ENCODE results near the gene ESRRA.

Gene ESRRA

DNA sequence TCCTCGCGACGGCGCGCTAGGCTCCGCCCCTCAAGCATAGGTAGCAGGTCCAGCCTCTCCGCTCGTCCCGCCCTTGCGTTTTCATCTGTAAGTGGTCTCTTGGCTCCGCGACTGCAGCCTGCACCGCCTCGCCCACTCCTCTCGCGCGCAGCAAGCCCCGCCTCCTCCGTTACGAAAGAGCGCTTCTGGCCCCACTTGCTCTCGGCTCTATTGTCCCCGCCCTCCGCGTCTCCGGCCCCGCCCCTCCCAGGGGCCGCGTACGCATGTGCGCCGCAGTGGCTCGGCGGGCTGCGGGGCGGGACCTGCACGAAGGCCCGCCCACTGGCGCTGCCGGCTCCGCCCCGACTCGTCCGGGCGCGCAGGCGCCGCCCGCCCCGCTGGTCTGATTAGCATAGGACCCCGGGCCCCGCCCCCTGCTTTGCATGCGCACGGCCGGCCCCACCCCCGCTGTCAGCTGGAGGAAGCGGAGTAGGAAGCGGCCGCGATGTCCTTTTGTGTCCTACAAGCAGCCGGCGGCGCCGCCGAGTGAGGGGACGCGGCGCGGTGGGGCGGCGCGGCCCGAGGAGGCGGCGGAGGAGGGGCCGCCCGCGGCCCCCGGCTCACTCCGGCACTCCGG is at the start of gene ESRRA:
ESRRA (plus strand) TSS at position 450 of the 616 bp plus-strand sequence. CDS start 1,656 bp downstream, outside the sequence.
- peak within 1 kb of the TSS; percentile 73 for H3K9ac ChIP-seq (ENCODE audit: low read length)
- H3K4me3 ChIP-seq (ENCODE audit: low read depth in 1 of 2, low read length in 2 of 2): peak within 1 kb of the TSS; percentile 78 to 83
- H3K9me3 ChIP-seq (ENCODE audit: low read length): no peaks in the 10 kb centered on the region
- H3K4me1 ChIP-seq (ENCODE audit: insufficient read depth, low read length): peaks cover 32% of the 10 kb centered on the region
- peaks cover 20 to 29% of the 10 kb centered on the region in 2 donors for H3K27me3 ChIP-seq (ENCODE audit: control insufficient read depth in 1 of 2, insufficient read depth in 2 of 2, low read length in 2 of 2)
- no peaks in the 10 kb centered on the region for H3K36me3 ChIP-seq (ENCODE audit: insufficient read depth, low read length)
- peak within 1 kb of the TSS; percentile 91 for H3K27ac ChIP-seq (ENCODE audit: low read depth, low read length)

DNA sequence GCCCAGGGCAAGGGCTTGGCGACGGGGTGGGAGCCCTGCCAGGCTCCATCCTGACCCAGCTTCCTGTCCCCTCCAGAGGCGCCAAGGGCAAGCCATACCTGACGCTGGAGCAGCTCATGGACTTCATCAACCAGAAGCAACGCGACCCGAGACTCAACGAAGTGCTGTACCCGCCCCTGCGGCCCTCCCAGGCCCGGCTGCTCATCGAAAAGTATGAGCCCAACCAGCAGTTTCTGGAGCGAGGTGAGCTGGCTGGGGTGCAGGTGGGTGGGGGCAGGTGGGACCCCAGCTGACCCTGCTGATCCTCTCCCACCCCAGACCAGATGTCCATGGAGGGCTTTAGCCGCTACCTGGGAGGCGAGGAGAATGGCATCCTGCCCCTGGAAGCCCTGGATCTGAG is 49.0 kb upstream of the ESRRA start:
- no peak overlapping the region for H3K9ac ChIP-seq (ENCODE audit: low read length)
- peaks cover 38% of the 10 kb centered on the region for H3K36me3 ChIP-seq (ENCODE audit: insufficient read depth, low read length)
- H3K4me3 ChIP-seq (ENCODE audit: low read depth in 1 of 2, low read length in 2 of 2): no peak overlapping the region
- H3K4me1 ChIP-seq (ENCODE audit: insufficient read depth, low read length): peaks cover 15% of the 10 kb centered on the region
- H3K27me3 ChIP-seq (ENCODE audit: control insufficient read depth in 1 of 2, insufficient read depth in 2 of 2, low read length in 2 of 2): no peaks in the 10 kb centered on the region
- H3K9me3 ChIP-seq (ENCODE audit: low read length): no peaks in the 10 kb centered on the region
- H3K27ac ChIP-seq (ENCODE audit: low read depth, low read length): no peak overlapping the region

DNA sequence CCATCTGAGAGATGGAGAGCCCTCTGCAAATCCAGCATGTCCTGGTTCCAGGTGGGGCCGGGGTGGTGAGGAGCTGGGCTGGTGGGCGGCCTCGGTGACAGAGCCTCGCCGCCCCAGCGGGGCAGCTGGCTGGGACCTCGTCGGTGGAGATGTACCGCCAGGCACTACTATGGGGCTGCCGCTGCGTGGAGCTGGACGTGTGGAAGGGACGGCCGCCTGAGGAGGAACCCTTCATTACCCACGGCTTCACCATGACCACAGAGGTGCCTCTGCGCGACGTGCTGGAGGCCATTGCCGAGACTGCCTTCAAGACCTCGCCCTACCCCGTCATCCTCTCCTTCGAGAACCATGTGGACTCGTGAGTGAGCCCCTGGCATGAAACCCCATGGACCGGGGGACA is 47.0 kb upstream of the ESRRA start:
- Histone ChIP-seq H3K4me3 (ENCODE audit: low read depth in 1 of 2, low read length in 2 of 2) (no peak overlapping the region), H3K4me1 (ENCODE audit: insufficient read depth, low read length) (no peaks in the 10 kb centered on the region), H3K9me3 (ENCODE audit: low read length) (no peaks in the 10 kb centered on the region), H3K27ac (ENCODE audit: low read depth, low read length) (no peak overlapping the region), H3K36me3 (ENCODE audit: insufficient read depth, low read length) (peaks cover 48% of the 10 kb centered on the region), H3K27me3 (ENCODE audit: control insufficient read depth in 1 of 2, insufficient read depth in 2 of 2, low read length in 2 of 2) (no peaks in the 10 kb centered on the region), H3K9ac (ENCODE audit: low read length) (no peak overlapping the region)

DNA sequence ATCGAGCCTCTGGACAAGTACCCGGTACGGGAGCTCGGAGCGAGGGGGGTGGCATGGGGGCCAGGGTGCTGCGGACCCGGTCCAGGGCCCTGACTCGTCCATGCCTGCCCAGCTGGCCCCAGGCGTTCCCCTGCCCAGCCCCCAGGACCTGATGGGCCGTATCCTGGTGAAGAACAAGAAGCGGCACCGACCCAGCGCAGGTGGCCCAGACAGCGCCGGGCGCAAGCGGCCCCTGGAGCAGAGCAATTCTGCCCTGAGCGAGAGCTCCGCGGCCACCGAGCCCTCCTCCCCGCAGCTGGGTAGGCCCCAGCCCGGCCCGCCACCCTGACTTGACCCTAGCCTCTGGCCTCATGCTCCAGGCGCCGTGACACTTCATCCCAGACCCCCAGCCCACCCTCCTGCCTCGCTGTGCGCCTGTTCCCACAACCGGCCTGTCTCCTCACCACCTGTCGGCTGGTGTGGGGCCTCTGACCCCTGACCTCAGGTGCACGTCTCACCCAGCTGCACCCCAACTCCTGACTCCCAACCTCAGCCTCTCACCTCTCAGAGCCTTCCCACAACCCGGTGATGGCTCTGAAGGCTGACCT is 46.3 kb upstream of the ESRRA start:
- Histone ChIP-seq H3K27me3 (ENCODE audit: control insufficient read depth in 1 of 2, insufficient read depth in 2 of 2, low read length in 2 of 2) (no peaks in the 10 kb centered on the region), H3K27ac (ENCODE audit: low read depth, low read length) (no peak overlapping the region), H3K4me3 (ENCODE audit: low read depth in 1 of 2, low read length in 2 of 2) (no peak overlapping the region), H3K36me3 (ENCODE audit: insufficient read depth, low read length) (peaks cover 50% of the 10 kb centered on the region), H3K9me3 (ENCODE audit: low read length) (no peaks in the 10 kb centered on the region), H3K9ac (ENCODE audit: low read length) (no peak overlapping the region), H3K4me1 (ENCODE audit: insufficient read depth, low read length) (no peaks in the 10 kb centered on the region)

DNA sequence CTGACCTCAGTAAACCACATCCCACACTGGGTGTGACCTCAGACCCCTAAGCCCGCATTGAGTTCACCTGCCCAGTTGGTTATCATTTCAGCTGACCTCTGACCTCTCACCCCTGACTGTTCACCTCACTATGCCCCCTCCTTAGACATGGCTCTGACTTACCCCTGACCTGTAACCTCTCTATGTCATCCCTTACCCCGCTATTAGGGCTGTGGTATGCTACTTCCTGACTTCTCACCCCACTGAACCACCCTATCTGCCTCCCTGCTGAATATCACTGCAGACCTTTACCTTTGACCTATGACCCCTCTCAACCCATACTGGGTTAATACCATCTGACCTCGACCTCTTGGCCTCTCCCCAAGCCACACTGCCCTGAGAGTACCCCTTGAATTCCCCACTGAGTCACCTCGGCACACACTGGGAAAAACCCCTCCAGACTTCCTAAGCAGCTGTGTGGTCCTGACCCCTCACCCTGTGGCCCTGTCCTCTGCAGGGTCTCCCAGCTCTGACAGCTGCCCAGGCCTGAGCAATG is 45.7 kb upstream of the ESRRA start:
- Histone ChIP-seq H3K36me3 (ENCODE audit: insufficient read depth, low read length) (peaks cover 50% of the 10 kb centered on the region), H3K27ac (ENCODE audit: low read depth, low read length) (no peak overlapping the region), H3K9me3 (ENCODE audit: low read length) (no peaks in the 10 kb centered on the region), H3K4me1 (ENCODE audit: insufficient read depth, low read length) (no peaks in the 10 kb centered on the region), H3K27me3 (ENCODE audit: control insufficient read depth in 1 of 2, insufficient read depth in 2 of 2, low read length in 2 of 2) (no peaks in the 10 kb centered on the region), H3K9ac (ENCODE audit: low read length) (no peak overlapping the region), H3K4me3 (ENCODE audit: low read depth in 1 of 2, low read length in 2 of 2) (no peak overlapping the region)

DNA sequence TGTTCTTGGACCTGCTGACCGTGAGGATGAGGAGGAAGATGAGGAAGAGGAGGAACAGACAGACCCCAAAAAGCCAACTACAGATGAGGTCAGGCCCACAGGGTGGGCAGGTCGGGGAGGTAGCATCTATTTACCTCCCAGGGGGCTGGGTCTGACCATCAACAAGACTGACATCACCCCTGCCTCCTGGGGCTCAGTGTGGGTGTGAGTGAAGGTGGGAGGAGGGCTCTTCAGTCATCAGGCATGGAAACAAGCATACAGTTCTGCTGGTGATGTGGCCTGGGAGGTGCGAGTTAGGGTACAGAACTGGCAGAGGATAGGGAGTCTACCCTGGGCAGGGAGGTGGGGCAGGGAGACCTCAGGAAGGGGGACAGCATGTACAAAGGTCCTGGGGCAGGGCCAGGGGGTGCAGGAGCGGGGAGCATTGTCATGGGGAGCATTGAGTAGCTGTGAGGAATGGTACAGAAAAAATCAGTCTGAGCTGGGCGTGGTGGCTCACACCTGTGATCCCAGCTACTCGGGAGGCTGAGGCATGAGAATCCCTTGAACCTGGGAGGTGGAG is 45.1 kb upstream of the ESRRA start:
- Histone ChIP-seq H3K9me3 (ENCODE audit: low read length) (no peaks in the 10 kb centered on the region), H3K36me3 (ENCODE audit: insufficient read depth, low read length) (peaks cover 44% of the 10 kb centered on the region), H3K4me3 (ENCODE audit: low read depth in 1 of 2, low read length in 2 of 2) (no peak overlapping the region), H3K9ac (ENCODE audit: low read length) (no peak overlapping the region), H3K27ac (ENCODE audit: low read depth, low read length) (no peak overlapping the region), H3K4me1 (ENCODE audit: insufficient read depth, low read length) (no peaks in the 10 kb centered on the region), H3K27me3 (ENCODE audit: control insufficient read depth in 1 of 2, insufficient read depth in 2 of 2, low read length in 2 of 2) (no peaks in the 10 kb centered on the region)

DNA sequence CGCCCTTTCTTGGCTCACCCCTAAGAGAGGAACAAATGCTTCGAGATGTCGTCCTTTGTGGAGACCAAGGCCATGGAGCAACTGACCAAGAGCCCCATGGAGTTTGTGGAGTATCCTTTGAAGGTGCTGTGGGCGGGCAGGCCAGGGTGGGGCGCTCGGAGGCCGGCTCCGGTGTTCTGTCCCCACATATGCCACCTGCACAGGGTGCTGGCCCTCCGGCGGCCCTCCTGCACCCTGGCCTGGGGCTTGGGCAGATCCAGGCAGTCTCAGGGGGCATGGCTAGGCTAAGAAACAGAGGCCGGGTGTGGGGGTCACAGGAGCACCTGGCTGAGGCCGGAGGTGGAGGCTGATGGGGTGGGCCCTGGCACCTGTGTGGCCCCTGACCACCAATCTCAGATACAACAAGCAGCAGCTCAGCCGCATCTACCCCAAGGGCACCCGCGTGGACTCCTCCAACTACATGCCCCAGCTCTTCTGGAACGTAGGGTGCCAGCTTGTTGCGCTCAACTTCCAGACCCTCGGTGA is 43.7 kb upstream of the ESRRA start:
- Histone ChIP-seq H3K4me1 (ENCODE audit: insufficient read depth, low read length) (no peaks in the 10 kb centered on the region), H3K27ac (ENCODE audit: low read depth, low read length) (no peak overlapping the region), H3K27me3 (ENCODE audit: control insufficient read depth in 1 of 2, insufficient read depth in 2 of 2, low read length in 2 of 2) (no peaks in the 10 kb centered on the region), H3K9ac (ENCODE audit: low read length) (no peak overlapping the region), H3K4me3 (ENCODE audit: low read depth in 1 of 2, low read length in 2 of 2) (no peak overlapping the region), H3K9me3 (ENCODE audit: low read length) (no peaks in the 10 kb centered on the region), H3K36me3 (ENCODE audit: insufficient read depth, low read length) (peaks cover 41% of the 10 kb centered on the region)

DNA sequence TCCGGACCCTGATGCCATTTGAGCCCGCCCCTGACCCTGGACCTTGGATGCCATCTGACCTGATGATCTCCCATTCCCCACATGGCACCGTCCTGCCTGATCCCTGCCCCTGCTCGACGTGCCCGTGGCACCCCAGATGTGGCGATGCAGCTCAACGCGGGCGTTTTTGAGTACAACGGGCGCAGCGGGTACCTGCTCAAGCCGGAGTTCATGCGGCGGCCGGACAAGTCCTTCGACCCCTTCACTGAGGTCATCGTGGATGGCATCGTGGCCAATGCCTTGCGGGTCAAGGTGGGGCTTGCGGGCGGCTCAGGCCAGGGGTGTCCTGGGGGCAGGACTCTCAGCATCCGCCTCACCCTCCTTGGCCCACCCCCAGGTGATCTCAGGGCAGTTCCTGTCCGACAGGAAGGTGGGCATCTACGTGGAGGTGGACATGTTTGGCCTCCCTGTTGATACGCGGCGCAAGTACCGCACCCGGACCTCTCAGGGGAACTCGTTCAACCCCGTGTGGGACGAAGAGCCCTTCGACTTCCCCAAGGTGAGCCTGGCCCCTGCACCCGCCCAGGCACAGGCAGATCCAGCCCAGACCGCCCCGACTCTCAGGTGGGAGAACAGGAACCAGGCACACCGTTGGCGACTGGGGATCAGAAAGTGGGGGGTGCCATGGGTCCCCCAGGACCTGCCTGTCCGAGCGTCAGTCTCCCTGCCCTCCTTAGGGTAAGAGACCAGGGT is 42.9 kb upstream of the ESRRA start:
- H3K36me3 ChIP-seq (ENCODE audit: insufficient read depth, low read length): peaks cover 41% of the 10 kb centered on the region
- H3K27me3 ChIP-seq (ENCODE audit: control insufficient read depth in 1 of 2, insufficient read depth in 2 of 2, low read length in 2 of 2): no peaks in the 10 kb centered on the region
- no peak overlapping the region for H3K27ac ChIP-seq (ENCODE audit: low read depth, low read length)
- no peaks in the 10 kb centered on the region for H3K9me3 ChIP-seq (ENCODE audit: low read length)
- no peak overlapping the region for H3K4me3 ChIP-seq (ENCODE audit: low read depth in 1 of 2, low read length in 2 of 2)
- no peaks in the 10 kb centered on the region for H3K4me1 ChIP-seq (ENCODE audit: insufficient read depth, low read length)
- no peak overlapping the region for H3K9ac ChIP-seq (ENCODE audit: low read length)

DNA sequence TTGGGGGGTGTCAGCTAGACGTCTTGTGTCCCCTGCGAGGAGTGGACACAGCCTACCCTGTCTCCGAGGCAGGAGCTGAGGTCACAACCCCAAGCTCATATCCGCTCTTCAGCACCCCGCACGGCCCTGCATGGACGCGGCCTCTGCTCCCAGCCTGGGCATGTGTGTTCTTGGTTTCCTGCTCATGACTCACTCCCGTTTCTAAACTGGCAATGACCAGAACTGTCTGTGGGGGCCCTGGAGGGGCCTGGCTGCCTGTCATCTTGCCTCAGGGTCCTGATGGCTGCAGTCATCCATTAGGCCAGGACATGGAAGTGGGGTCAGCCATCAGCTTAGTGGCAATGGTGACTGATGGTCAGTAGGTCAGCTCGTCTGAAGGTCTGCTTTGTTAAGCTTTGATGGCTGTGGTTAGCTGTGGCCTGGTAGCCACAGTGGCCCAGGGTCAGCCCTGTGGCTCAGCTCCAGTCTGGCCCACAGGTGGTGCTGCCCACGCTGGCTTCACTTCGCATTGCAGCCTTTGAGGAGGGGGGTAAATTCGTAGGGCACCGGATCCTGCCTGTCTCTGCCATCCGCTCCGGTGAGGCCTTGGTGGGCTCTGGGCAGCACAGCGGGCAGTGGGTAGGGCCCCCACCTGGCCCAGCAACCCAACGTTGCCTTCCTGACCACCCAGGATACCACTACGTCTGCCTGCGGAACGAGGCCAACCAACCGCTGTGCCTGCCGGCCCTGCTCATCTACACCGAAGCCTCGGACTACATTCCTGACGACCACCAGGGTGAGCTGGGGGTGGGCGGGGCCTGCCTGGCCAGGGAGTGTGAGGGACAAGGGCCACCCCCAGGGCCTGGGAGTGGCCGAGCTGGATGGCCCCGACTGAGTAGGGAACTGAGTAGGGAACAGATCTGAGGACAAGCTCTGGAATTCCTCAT is 42.0 kb upstream of the ESRRA start:
- Histone ChIP-seq H3K27me3 (ENCODE audit: control insufficient read depth in 1 of 2, insufficient read depth in 2 of 2, low read length in 2 of 2) (no peaks in the 10 kb centered on the region), H3K9me3 (ENCODE audit: low read length) (no peaks in the 10 kb centered on the region), H3K36me3 (ENCODE audit: insufficient read depth, low read length) (peaks cover 40% of the 10 kb centered on the region), H3K4me3 (ENCODE audit: low read depth in 1 of 2, low read length in 2 of 2) (no peak overlapping the region), H3K27ac (ENCODE audit: low read depth, low read length) (no peak overlapping the region), H3K9ac (ENCODE audit: low read length) (no peak overlapping the region), H3K4me1 (ENCODE audit: insufficient read depth, low read length) (peaks cover 5% of the 10 kb centered on the region)

DNA sequence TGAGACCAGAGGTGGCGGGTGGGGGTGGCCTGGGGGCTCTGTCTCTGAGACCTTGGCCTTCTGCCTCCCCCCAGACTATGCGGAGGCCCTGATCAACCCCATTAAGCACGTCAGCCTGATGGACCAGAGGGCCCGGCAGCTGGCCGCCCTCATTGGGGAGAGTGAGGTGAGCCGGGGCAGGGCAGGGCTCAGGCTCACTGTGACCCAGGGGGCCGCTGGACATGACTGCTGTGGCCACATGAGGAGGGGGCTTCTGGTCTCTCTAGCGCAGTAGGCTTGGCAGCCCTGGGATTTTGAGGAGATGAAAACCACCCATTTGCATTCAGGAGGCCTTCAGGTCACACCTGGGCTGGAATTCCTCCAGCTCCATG is 41.4 kb upstream of the ESRRA start:
- Histone ChIP-seq H3K4me3 (ENCODE audit: low read depth in 1 of 2, low read length in 2 of 2) (no peak overlapping the region), H3K27ac (ENCODE audit: low read depth, low read length) (no peak overlapping the region), H3K9ac (ENCODE audit: low read length) (no peak overlapping the region), H3K36me3 (ENCODE audit: insufficient read depth, low read length) (peaks cover 35% of the 10 kb centered on the region), H3K9me3 (ENCODE audit: low read length) (no peaks in the 10 kb centered on the region), H3K27me3 (ENCODE audit: control insufficient read depth in 1 of 2, insufficient read depth in 2 of 2, low read length in 2 of 2) (no peaks in the 10 kb centered on the region), H3K4me1 (ENCODE audit: insufficient read depth, low read length) (peaks cover 11% of the 10 kb centered on the region)
